Measurements from ENCODE around the gene DNAJC5.

DNAJC5 gene

DNA sequence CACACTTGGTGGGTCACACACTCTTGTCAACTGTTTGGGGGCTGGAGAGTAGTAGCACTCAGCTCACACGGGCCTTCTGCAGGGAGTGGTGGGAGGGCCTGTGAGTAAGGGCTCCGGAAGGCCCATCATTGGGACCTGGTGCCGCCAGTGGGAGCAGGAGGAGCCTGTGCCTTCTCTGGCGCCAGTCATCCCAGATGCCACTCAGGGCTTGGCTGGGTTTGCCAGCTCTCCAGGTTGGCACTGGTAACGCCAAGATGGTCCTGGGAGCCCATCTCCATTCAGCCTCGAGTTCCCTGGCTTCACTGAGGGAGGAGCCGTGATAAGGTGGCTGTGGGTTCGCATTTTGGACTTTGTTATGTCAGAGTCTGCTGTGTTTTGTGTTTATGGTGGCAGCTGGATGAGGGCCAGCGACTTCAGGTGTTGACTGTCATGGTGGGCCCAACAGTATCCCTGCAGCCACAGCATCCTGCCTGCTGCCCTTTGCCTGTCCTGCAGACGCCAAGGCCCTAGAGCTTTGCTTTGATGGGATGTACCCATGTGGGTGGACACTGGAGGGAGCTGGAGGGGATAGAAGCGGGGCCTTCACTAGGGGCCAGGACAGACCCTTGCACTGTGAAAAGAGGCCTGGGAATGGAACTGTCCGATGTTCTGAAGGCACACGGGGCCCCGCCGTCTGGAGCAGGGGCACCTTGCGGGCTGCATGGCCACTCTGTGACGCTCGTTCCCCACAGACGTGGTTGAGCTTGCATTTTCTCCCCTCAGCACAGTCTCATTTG, 13.3 kb upstream of the DNAJC5 start:
- Histone ChIP-seq H3K27ac (replicated peaks) (no peak overlapping the region), H3K4me3 (replicated peaks; ENCODE audit: insufficient read depth, low read length) (no peak overlapping the region), H3K27me3 (ENCODE audit: insufficient read depth, poor library complexity, severe bottlenecking) (no peaks in the 10 kb centered on the region)
- no peak for DNase-seq (ENCODE audit: low read depth in 1 of 2, low spot score in 1 of 2)
- no peak for TF ChIP-seq GABPA (IDR thresholded peaks at IDR 0.05; ENCODE audit: low read depth)
- TF ChIP-seq, protein P1, sequence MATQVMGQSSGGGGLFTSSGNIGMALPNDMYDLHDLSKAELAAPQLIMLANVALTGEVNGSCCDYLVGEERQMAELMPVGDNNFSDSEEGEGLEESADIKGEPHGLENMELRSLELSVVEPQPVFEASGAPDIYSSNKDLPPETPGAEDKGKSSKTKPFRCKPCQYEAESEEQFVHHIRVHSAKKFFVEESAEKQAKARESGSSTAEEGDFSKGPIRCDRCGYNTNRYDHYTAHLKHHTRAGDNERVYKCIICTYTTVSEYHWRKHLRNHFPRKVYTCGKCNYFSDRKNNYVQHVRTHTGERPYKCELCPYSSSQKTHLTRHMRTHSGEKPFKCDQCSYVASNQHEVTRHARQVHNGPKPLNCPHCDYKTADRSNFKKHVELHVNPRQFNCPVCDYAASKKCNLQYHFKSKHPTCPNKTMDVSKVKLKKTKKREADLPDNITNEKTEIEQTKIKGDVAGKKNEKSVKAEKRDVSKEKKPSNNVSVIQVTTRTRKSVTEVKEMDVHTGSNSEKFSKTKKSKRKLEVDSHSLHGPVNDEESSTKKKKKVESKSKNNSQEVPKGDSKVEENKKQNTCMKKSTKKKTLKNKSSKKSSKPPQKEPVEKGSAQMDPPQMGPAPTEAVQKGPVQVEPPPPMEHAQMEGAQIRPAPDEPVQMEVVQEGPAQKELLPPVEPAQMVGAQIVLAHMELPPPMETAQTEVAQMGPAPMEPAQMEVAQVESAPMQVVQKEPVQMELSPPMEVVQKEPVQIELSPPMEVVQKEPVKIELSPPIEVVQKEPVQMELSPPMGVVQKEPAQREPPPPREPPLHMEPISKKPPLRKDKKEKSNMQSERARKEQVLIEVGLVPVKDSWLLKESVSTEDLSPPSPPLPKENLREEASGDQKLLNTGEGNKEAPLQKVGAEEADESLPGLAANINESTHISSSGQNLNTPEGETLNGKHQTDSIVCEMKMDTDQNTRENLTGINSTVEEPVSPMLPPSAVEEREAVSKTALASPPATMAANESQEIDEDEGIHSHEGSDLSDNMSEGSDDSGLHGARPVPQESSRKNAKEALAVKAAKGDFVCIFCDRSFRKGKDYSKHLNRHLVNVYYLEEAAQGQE (IDR thresholded peaks at IDR 0.05; ENCODE audit: insufficient replicate concordance, low read depth), result peak; percentile 75
- no peak for TF ChIP-seq POLR2AphosphoS5 (IDR thresholded peaks at IDR 0.05; ENCODE audit: low read depth)
- TF ChIP-seq, protein P2, sequence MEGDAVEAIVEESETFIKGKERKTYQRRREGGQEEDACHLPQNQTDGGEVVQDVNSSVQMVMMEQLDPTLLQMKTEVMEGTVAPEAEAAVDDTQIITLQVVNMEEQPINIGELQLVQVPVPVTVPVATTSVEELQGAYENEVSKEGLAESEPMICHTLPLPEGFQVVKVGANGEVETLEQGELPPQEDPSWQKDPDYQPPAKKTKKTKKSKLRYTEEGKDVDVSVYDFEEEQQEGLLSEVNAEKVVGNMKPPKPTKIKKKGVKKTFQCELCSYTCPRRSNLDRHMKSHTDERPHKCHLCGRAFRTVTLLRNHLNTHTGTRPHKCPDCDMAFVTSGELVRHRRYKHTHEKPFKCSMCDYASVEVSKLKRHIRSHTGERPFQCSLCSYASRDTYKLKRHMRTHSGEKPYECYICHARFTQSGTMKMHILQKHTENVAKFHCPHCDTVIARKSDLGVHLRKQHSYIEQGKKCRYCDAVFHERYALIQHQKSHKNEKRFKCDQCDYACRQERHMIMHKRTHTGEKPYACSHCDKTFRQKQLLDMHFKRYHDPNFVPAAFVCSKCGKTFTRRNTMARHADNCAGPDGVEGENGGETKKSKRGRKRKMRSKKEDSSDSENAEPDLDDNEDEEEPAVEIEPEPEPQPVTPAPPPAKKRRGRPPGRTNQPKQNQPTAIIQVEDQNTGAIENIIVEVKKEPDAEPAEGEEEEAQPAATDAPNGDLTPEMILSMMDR (IDR thresholded peaks at IDR 0.05; ENCODE audit: insufficient read depth, low read length), result no peak

- Histone ChIP-seq H3K4me3 (replicated peaks; ENCODE audit: insufficient read depth, low read length) (no peak overlapping the region), H3K27ac (replicated peaks) (no peak overlapping the region), H3K27me3 (ENCODE audit: insufficient read depth, poor library complexity, severe bottlenecking) (no peaks in the 10 kb centered on the region)
- DNase-seq (ENCODE audit: low read depth in 1 of 2, low spot score in 1 of 2), result no peak
- TF ChIP-seq, protein P1 (IDR thresholded peaks at IDR 0.05; ENCODE audit: insufficient replicate concordance, low read depth), result no peak
- no peak for TF ChIP-seq GABPA (IDR thresholded peaks at IDR 0.05; ENCODE audit: low read depth)
- TF ChIP-seq, protein P2 (IDR thresholded peaks at IDR 0.05; ENCODE audit: insufficient read depth, low read length), result no peak
- TF ChIP-seq POLR2AphosphoS5 (IDR thresholded peaks at IDR 0.05; ENCODE audit: low read depth), result no peak
These were observed 12.4 kb upstream of the DNAJC5 start for GRCh38 chr20:63882257-63883200.

GRCh38 chr20:63883201-63883593, 11.7 kb upstream of the DNAJC5 start:
- TF ChIP-seq GABPA (IDR thresholded peaks at IDR 0.05; ENCODE audit: low read depth), result no peak
- TF ChIP-seq, protein P1 (IDR thresholded peaks at IDR 0.05; ENCODE audit: insufficient replicate concordance, low read depth), result no peak
- TF ChIP-seq SPI1 (IDR thresholded peaks at IDR 0.05; ENCODE audit: borderline replicate concordance, low read depth), result no peak
- TF ChIP-seq, protein P2 (IDR thresholded peaks at IDR 0.05; ENCODE audit: insufficient read depth, low read length), result no peak
- no peak for TF ChIP-seq POLR2AphosphoS5 (IDR thresholded peaks at IDR 0.05; ENCODE audit: low read depth)
- H3K27me3 ChIP-seq (ENCODE audit: insufficient read depth, poor library complexity, severe bottlenecking), result no peaks in the 10 kb centered on the region
- no peak for DNase-seq (ENCODE audit: low read depth in 1 of 2, low spot score in 1 of 2)
- no peak overlapping the region for H3K27ac ChIP-seq (replicated peaks)
- H3K4me3 ChIP-seq (replicated peaks; ENCODE audit: insufficient read depth, low read length), result no peak overlapping the region
